HG03575 (cell line): ENCODE data around the gene SLC25A44.

Experiments
- ATAC-seq: cut with Tn5 transposase; IDR thresholded peaks from one replicate; pipeline ENCODE4 v1.9.1; 2021; ENCODE audit not compliant: unreplicated experiment, insufficient number of reproducible peaks, low FRiP score; ENCODE audit errors: extremely low read depth

The SLC25A44 gene

DNA sequence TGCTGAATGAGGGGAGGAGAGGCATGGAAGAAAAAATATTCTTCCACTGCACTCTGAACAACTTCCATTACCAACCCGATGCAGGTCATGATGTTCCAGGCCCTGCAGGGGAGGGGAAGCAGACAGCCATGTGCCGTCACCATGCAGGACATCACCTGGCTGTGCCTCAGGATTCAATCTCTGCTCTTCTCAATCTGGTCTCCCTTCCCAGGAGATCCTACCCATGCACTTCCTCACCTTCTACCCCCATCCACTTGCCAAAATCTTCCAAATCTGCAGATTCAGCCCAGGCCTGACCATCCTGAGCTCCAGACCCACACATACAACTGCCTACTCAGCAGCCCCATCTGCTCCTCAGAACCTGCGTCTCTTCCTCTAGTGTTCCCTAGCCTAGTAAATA is 59.7 kb downstream of the SLC25A44 start:
- no peak for ATAC-seq

DNA sequence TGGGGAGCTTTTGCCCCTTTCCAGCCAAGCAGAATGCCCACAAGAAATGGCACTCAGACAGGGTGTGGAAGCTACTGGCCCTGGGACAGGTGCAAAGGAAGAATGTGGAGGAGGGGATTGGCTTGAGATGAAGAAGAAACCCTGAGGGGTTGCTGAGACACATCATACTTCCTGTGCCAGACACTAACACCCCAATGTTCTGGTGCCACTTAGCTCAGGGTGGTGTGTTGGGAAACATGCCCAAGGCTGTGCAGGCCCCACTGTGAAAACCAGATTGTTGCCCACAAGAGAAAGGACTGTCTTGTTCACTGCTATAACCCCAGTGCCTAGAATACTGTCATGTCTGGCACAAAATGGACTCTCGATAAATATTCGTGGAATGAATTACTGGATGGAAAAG is 63.8 kb downstream of the SLC25A44 start:
- ATAC-seq, result no peak

DNA sequence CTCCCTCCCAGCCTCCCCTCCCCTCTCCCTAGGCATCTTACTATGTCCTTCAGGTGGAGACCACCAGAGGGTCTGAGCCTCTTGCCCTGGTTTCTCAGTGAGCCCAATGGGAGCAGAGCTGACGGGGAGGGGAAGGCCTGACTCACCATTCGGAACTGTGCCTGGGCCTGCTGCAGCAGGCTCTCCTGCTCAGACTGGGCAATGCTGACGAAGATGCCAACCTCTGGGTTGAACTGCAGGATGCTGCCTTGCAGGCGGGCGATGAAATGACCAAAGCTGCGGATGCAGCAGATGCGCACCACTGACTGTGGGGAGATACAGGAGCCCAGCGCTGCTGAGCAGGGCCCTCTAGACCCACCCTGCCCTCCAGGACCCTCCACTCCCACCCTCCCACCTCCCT is 65.0 kb downstream of the SLC25A44 start:
- no peak for ATAC-seq

DNA sequence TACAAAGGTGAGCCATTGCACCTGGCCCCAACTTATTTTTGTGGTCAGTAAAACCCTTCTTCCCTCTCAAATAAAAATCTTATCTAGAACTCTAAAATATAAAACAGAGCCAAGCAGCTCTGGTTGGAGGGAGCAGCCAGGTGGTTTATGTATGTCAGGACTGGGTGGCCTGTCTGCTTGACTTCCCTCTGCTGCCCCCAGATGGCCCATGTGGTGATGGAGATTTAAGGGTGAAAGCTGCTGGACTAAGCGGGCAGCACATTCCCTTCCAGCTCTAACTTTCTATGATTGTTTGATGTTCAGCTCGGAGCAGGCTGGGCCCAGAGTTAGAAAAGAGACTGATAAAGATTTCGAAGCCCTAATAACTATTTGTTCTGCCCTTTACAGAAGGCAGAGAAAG is 65.9 kb downstream of the SLC25A44 start:
- no peak for ATAC-seq

DNA sequence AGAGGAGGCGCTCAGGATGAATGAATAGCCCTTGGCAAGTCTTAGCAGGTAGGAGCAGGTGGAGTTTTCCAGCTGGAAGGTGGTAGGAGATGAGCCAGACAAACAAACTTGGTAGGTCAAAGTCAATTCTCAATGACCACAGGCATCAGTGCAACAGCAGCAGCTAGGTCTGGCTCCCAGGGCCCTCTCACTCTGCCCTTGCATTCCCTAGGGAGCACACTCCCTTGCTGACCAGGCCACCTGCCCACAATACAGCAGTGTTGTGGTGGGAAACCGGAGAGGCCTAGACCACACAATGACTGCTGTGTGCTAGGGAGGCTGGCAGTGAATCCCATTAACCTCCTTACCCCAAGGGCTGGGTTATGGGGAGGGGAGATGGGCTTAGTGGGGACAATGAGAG is 67.0 kb downstream of the SLC25A44 start:
- no peak for ATAC-seq
